Measurements from ENCODE around the gene CSHL1.

Gene CSHL1

GRCh38 chr17:63911041-63911635, at the start of gene CSHL1:
TSS of gene CSHL1 (minus strand) at chr17:63911258. CDS start at chr17:63911196, 62 bp downstream.
- H3K4me3 ChIP-seq (ENCODE audit: low read depth, low read length) = no peak within 1 kb of the TSS
- TF ChIP-seq CTCF (IDR thresholded peaks at IDR 0.05; ENCODE audit: low read depth, low read length) = no peak
- H3K27ac ChIP-seq = no peak within 1 kb of the TSS
- H3K9me3 ChIP-seq (ENCODE audit: severe bottlenecking) = no peaks in the 10 kb centered on the region
- no peaks in the 10 kb centered on the region for H3K36me3 ChIP-seq
- no peak for DNase-seq
- no peaks in the 10 kb centered on the region for H3K27me3 ChIP-seq (ENCODE audit: insufficient read depth, low read depth, severe bottlenecking)

- no peaks in the 10 kb centered on the region for H3K9me3 ChIP-seq (ENCODE audit: severe bottlenecking)
- H3K36me3 ChIP-seq = no peaks in the 10 kb centered on the region
- no peaks in the 10 kb centered on the region for H3K27me3 ChIP-seq (ENCODE audit: insufficient read depth, low read depth, severe bottlenecking)
- no peak overlapping the region for H3K27ac ChIP-seq
- TF ChIP-seq CTCF (IDR thresholded peaks at IDR 0.05; ENCODE audit: low read depth, low read length) = no peak
- no peak overlapping the region for H3K4me3 ChIP-seq (ENCODE audit: low read depth, low read length)
- peak; percentile 42 for DNase-seq
These were observed 49.4 kb upstream of the CSHL1 start for GRCh38 chr17:63960430-63960829.

- TF ChIP-seq CTCF (IDR thresholded peaks at IDR 0.05; ENCODE audit: low read depth, low read length) = no peak
- Histone ChIP-seq H3K27me3 (ENCODE audit: insufficient read depth, low read depth, severe bottlenecking) (no peaks in the 10 kb centered on the region), H3K27ac (no peak overlapping the region), H3K9me3 (ENCODE audit: severe bottlenecking) (no peaks in the 10 kb centered on the region), H3K36me3 (no peaks in the 10 kb centered on the region), H3K4me3 (ENCODE audit: low read depth, low read length) (no peak overlapping the region)
- no peak for DNase-seq
These were observed 48.9 kb upstream of the CSHL1 start for GRCh38 chr17:63960006-63960405.

- Histone ChIP-seq H3K27me3 (ENCODE audit: insufficient read depth, low read depth, severe bottlenecking) (no peaks in the 10 kb centered on the region), H3K27ac (no peak overlapping the region), H3K4me3 (ENCODE audit: low read depth, low read length) (no peak overlapping the region), H3K36me3 (no peaks in the 10 kb centered on the region), H3K9me3 (ENCODE audit: severe bottlenecking) (no peaks in the 10 kb centered on the region)
- no peak for TF ChIP-seq CTCF (IDR thresholded peaks at IDR 0.05; ENCODE audit: low read depth, low read length)
- no peak for DNase-seq
These were observed 45.4 kb upstream of the CSHL1 start for GRCh38 chr17:63956296-63956920.

GRCh38 chr17:63955791-63956190, 44.7 kb upstream of the CSHL1 start:
- Histone ChIP-seq H3K36me3 (no peaks in the 10 kb centered on the region), H3K9me3 (ENCODE audit: severe bottlenecking) (no peaks in the 10 kb centered on the region), H3K27me3 (ENCODE audit: insufficient read depth, low read depth, severe bottlenecking) (no peaks in the 10 kb centered on the region), H3K4me3 (ENCODE audit: low read depth, low read length) (no peak overlapping the region), H3K27ac (no peak overlapping the region)
- TF ChIP-seq CTCF (IDR thresholded peaks at IDR 0.05; ENCODE audit: low read depth, low read length) = no peak
- DNase-seq = no peak

- H3K9me3 ChIP-seq (ENCODE audit: severe bottlenecking) = no peaks in the 10 kb centered on the region
- DNase-seq = no peak
- H3K36me3 ChIP-seq = no peaks in the 10 kb centered on the region
- no peak overlapping the region for H3K27ac ChIP-seq
- H3K27me3 ChIP-seq (ENCODE audit: insufficient read depth, low read depth, severe bottlenecking) = no peaks in the 10 kb centered on the region
- TF ChIP-seq CTCF (IDR thresholded peaks at IDR 0.05; ENCODE audit: low read depth, low read length) = no peak
- H3K4me3 ChIP-seq (ENCODE audit: low read depth, low read length) = no peak overlapping the region
These were observed 44.2 kb upstream of the CSHL1 start for GRCh38 chr17:63955232-63955631.

Measured in WERI-Rb-1 (cell line).